PC-9 (cell line): ENCODE data around the gene EFS. TPM values are rescaled to one million over a fixed set of nuclear protein-coding genes. Genes with fewer than 3 reads are reported as not detected.
A peak's percentile ranks its signal among the peaks of the same experiment; 100 is the strongest.

Source experiments
- BruUV-seq: library from RNA; stranded (reverse); fragments of 400-500 nt; replicated peaks from 2 replicates; lab custom pipeline; 2021; lab: Mats Ljungman, UMichigan
- CTCF ChIA-PET: fragments of 300-600 bp; sonication (Branson Sonifier 250); formaldehyde crosslinking; loops from one replicate; lab custom pipeline; 2022; ENCODE audit warnings: antibody characterized with exemption; lab: Charles Lee
- POLR2A ChIA-PET: fragments of 300-600 bp; sonication (Branson Sonifier 250); formaldehyde crosslinking; loops from one replicate; lab custom pipeline; 2022; ENCODE audit warnings: antibody characterized with exemption; ENCODE audit not compliant: unreplicated experiment; lab: Charles Lee
- DNase-seq, 2 experiments: peaks; one replicate each; pipeline versions ENCODE4 v3.0.0 to v3.0.0-alpha.2; 2015 to 2022; ENCODE audit warnings: mixed read lengths in 1 of 2
- H2AFZ ChIP-seq: fragments of 200-600 bp; sonication (generic); 2 replicates; pipeline ENCODE4 v1.8.1; 2017; ENCODE audit warnings: antibody characterized with exemption
- H3F3A ChIP-seq: fragments of 200-600 bp; sonication (generic); 2 replicates; pipeline ENCODE4 v1.8.1; 2017; ENCODE audit warnings: antibody characterized with exemption, mild to moderate bottlenecking, low read depth; ENCODE audit not compliant: insufficient read depth
- H3K27ac ChIP-seq: fragments of 200-600 bp; sonication (generic); 2 replicates; pipeline ENCODE4 v1.6.1; 2016; ENCODE audit warnings: mixed run types
- H3K27me3 ChIP-seq: fragments of 200-600 bp; sonication (generic); 2 replicates; pipeline ENCODE4 v1.6.1; 2016; ENCODE audit warnings: low read depth, mixed run types; ENCODE audit not compliant: insufficient read depth
- H3K36me3 ChIP-seq: fragments of 200-600 bp; sonication (generic); 2 replicates; pipeline ENCODE4 v1.6.1; 2016; ENCODE audit warnings: low read depth, mixed run types
- H3K4me1 ChIP-seq: fragments of 200-600 bp; sonication (generic); replicated peaks from 2 replicates; pipeline ENCODE4 v1.6.1; 2016; ENCODE audit warnings: mixed run types; ENCODE audit not compliant: insufficient read depth
- H3K4me2 ChIP-seq: fragments of 200-600 bp; sonication (generic); 2 replicates; pipeline ENCODE4 v1.6.1; 2017; ENCODE audit warnings: mixed run types
- H3K4me3 ChIP-seq: fragments of 200-600 bp; sonication (generic); 2 replicates; pipeline ENCODE4 v1.6.1; 2016; ENCODE audit warnings: mixed run types
- H3K79me2 ChIP-seq: fragments of 200-600 bp; sonication (generic); 2 replicates; pipeline ENCODE4 v1.6.1; 2017; ENCODE audit warnings: low read depth, mixed run types
- H3K9me2 ChIP-seq: fragments of 200-600 bp; sonication (generic); 2 replicates; pipeline ENCODE4 v1.8.1; 2017; ENCODE audit warnings: mild to moderate bottlenecking; ENCODE audit not compliant: insufficient read depth
- H3K9me3 ChIP-seq: fragments of 200-600 bp; sonication (generic); 2 replicates; pipeline ENCODE4 v1.8.1; 2016; ENCODE audit warnings: low read depth; ENCODE audit not compliant: insufficient read depth
- H4K20me1 ChIP-seq: fragments of 200-600 bp; sonication (generic); 2 replicates; pipeline ENCODE4 v1.8.1; 2017; ENCODE audit not compliant: insufficient read depth
- CTCF ChIP-seq: fragments of 200-600 bp; sonication (generic); conservative IDR thresholded peaks from 2 replicates; pipeline ENCODE4 v1.6.1; 2017; ENCODE audit warnings: mixed run types, antibody characterized with exemption, mild to moderate bottlenecking, moderate library complexity
- EZH2 ChIP-seq: fragments of 200-600 bp; sonication (generic); IDR thresholded peaks from 2 replicates; pipeline ENCODE4 v1.8.0; 2017; ENCODE audit warnings: antibody characterized with exemption, low read depth
- intact Hi-C: fragments of 100-400 bp; cut with micrococcal nuclease; formaldehyde crosslinking; loops from one replicate; pipeline ENCODE4 v1.10.0; 2022; ENCODE audit not compliant: unreplicated experiment
- total RNA-seq: library from RNA; stranded (reverse); gene quantifications from 2 replicates; pipeline ENCODE4 v1.2.3, GENCODE V29; 2021

EFS gene
- total RNA-seq, 1 experiment from 2014 or later = not detected

DNA sequence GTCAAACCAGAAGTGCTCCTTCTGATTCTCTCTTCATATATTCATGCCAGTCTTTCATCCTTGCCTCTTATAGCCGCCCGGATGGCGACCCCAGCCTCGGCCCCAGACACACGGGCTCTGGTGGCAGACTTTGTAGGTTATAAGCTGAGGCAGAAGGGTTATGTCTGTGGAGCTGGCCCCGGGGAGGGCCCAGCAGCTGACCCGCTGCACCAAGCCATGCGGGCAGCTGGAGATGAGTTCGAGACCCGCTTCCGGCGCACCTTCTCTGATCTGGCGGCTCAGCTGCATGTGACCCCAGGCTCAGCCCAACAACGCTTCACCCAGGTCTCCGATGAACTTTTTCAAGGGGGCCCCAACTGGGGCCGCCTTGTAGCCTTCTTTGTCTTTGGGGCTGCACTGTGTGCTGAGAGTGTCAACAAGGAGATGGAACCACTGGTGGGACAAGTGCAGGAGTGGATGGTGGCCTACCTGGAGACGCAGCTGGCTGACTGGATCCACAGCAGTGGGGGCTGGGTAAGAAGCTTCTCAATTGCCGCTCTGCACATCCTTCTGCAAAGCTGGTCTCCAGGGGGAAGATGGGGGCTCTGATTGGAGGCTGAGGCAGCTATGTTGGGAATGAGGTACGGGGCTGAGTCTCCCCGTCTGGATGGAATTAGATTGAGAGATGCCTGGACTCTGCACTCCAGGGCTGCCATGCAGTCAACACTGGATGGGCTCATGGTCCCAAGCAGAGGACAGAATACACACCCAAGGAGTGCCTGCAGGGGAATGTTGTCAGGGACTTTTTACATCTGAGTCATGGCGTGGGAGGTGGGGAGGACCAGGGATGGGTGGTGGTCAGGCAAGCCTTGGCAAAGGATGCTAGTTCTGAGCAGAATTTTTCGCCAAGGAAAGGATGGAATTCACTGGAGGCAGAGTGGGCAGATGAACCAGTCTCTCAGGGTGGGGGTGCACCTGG is 57.0 kb downstream of the EFS start:
- no peak overlapping the region for H2AFZ ChIP-seq
- no peak for DNase-seq
- peaks cover 32% of the 10 kb centered on the region for H3K79me2 ChIP-seq
- peaks cover 9% of the 10 kb centered on the region; the same call in 1 of the 2 replicates for H3F3A ChIP-seq
- no peaks in the 10 kb centered on the region for H4K20me1 ChIP-seq
- no peaks in the 10 kb centered on the region for H3K27me3 ChIP-seq
- POLR2A ChIA-PET = interaction anchor here (0.6 kb wide), 1 partner anchor 14 kb away, joined by 4 read pairs; no protein-coding TSS in a partner anchor
- peak overlapping the region; percentile 84; the same call in 1 of the 2 replicates for H3K4me3 ChIP-seq
- H3K27ac ChIP-seq = no peak overlapping the region
- intact Hi-C loops = loop anchor here (10.0 kb wide), 1 partner anchor 233 kb away; no protein-coding TSS in a partner anchor
- H3K4me2 ChIP-seq = peak overlapping the region; percentile 96
- CTCF ChIA-PET = no interaction called here
- TF ChIP-seq EZH2 (no peak), CTCF (no peak)
- H3K9me2 ChIP-seq = no peaks in the 10 kb centered on the region
- H3K9me3 ChIP-seq = no peaks in the 10 kb centered on the region
- H3K4me1 ChIP-seq = peaks cover 20% of the 10 kb centered on the region
- no peaks in the 10 kb centered on the region for H3K36me3 ChIP-seq
- BruUV-seq = no TSS peak

- peak overlapping the region; percentile 84 for H3K4me3 ChIP-seq
- no peaks in the 10 kb centered on the region for H3K27me3 ChIP-seq
- H3K4me1 ChIP-seq = peaks cover 20% of the 10 kb centered on the region
- no peaks in the 10 kb centered on the region for H3K9me3 ChIP-seq
- H4K20me1 ChIP-seq = no peaks in the 10 kb centered on the region
- H3K9me2 ChIP-seq = no peaks in the 10 kb centered on the region
- TF ChIP-seq EZH2 (no peak), CTCF (no peak)
- H3K36me3 ChIP-seq = no peaks in the 10 kb centered on the region
- H3K79me2 ChIP-seq = peaks cover 32% of the 10 kb centered on the region
- intact Hi-C loops = loop anchor here (10.0 kb wide), 1 partner anchor 232 kb away; no protein-coding TSS in a partner anchor
- no TSS peak for BruUV-seq
- POLR2A ChIA-PET = interaction anchor here (0.6 to 1.0 kb wide), 5 partner anchors 14 to 147 kb away, joined by 4 to 9 read pairs (median 7); no protein-coding TSS in a partner anchor
- no peak for DNase-seq
- CTCF ChIA-PET = no interaction called here
- H3K4me2 ChIP-seq = peak overlapping the region; percentile 96
- H2AFZ ChIP-seq = no peak overlapping the region; the same call in 1 of the 2 replicates
- 0 out of 2 replicates have a peak overlapping the region, but pooled peaks have one; percentile 36 for H3K27ac ChIP-seq
- peaks cover 13% of the 10 kb centered on the region; the same call in 1 of the 2 replicates for H3F3A ChIP-seq
Observed at GRCh38 chr14:23307146-23307530, 57.8 kb downstream of the EFS start.

GRCh38 chr14:23306412-23307145 is 58.4 kb downstream of the EFS start, which contains the start of gene BCL2L2:
Gene BCL2L2, plus strand, starts transcription at chr14:23306833. Its CDS starts 935 bp downstream, at chr14:23307768.
- no peaks in the 10 kb centered on the region for H4K20me1 ChIP-seq
- peak within 1 kb of the TSS; percentile 64 for H3K27ac ChIP-seq
- H3K4me3 ChIP-seq = peak within 1 kb of the TSS; percentile 84
- H3K79me2 ChIP-seq = peaks cover 32% of the 10 kb centered on the region
- no peaks in the 10 kb centered on the region for H3K9me2 ChIP-seq
- peak within 1 kb of the TSS; percentile 75 for H2AFZ ChIP-seq
- H3F3A ChIP-seq = peaks cover 16% of the 10 kb centered on the region; the same call in 1 of the 2 replicates
- no peak for TF ChIP-seq EZH2
- no peak for TF ChIP-seq CTCF
- no peaks in the 10 kb centered on the region for H3K36me3 ChIP-seq
- ChIA-PET CTCF (interaction anchor here (0.5 to 0.7 kb wide), 7 partner anchors 18 to 787 kb away, joined by 3 to 5 read pairs (median 4); partner anchors contain the start of gene PCK2), POLR2A (interaction anchor here (0.6 to 1.0 kb wide), 8 partner anchors 14 to 1796 kb away, joined by 3 to 9 read pairs (median 4); partner anchors contain the start of gene METTL3)
- H3K27me3 ChIP-seq = no peaks in the 10 kb centered on the region
- peaks cover 20% of the 10 kb centered on the region for H3K4me1 ChIP-seq
- peak; percentile 71 to 84 for DNase-seq
- intact Hi-C loops = loop anchor here (1.0 to 10.0 kb wide), 2 partner anchors 14 to 232 kb away; no protein-coding TSS in a partner anchor
- H3K9me3 ChIP-seq = no peaks in the 10 kb centered on the region
- peak within 1 kb of the TSS; percentile 96 for H3K4me2 ChIP-seq
- no TSS peak for BruUV-seq
